Right kidney (tissue), 1 donor: ENCODE results near the gene PTX4.

Source experiments
- DNase-seq: peaks from one replicate; pipeline ENCODE4 v3.0.0-alpha.2; 2016

The PTX4 gene

DNA sequence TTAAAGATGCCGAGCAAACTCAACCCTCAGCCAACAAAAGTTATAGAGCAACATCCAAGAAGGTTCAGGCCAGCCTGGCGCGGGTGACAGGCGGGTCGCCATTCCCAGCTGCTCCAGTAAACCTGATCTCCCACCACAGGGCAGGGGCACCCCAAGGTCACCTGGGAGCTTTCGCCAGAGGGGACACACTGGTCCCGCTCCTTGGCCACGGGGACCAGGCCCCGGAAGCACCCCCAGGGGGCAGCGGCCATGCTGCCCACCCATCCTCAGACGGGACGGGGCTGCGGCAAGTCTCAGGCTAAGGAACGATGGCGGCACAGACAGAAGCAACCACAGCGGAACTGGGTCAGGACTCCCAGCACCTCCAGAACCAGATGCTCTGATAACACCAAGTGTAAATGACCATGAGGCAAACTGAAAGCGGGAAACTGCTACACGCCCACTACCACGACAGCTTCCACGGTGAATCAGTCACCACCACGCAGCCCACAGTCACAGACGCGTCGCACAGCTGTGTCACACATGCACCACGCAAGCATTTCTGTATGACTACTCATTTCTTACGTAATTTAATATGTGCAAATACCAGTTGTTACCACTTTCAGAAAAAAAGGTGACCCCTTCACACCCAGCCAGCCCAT is 30.3 kb downstream of the PTX4 start:
- DNase-seq: no peak

DNA sequence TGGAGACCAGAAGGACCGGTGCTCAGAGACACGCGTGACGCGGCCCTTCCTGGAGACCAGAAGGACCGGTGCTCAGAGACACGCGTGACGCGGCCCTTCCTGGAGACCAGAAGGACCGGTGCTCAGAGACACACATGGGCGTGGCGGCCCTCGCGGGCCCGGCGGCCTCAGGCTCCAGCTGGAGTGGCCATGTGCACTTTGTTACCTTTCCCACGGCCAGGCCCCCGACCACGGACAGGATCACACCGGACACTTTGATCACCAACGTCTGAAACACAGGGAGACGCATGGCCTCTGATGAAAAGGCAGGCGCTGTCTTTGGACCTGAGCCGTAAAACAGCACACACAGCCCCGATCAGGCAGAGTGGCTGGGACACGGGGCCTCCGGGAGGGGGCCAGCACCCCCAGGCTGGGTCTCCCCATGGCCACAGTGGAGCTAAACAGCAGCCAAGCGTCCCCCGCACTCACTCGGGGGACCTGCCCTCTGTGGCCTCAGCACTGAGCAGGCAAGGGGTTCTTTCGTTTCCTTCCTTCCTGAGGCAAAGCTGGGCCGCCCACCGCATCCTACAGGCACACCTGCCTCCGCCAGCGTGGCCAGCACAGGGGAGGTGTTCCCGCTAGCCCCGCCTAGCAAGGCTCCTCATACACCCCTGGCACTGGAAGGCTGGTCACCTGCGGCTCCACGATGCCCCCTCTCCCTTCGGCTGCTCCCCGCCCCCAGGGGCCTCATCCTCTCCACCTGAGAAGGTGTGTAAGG is 31.1 kb downstream of the PTX4 start:
- DNase-seq: no peak

DNA sequence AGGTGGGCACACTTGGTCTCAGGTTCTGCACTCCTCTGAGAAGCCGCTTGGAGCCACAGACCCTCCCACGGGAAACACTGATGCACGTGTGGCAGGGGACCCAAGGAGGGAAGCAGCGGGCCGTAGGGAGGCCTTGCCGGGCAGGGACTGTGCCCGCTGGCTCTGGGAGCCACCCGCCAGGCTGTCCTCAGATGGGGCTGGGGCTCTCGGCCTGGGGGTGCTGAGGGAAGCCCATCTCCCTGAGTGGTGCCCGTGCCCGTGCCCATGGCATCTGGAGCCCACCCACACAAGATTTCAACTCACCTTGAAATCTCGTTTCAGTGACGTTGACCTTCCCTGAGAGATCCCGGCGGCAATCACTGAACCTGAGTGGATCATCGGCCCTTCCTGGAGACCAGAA is 31.8 kb downstream of the PTX4 start:
- no peak for DNase-seq

DNA sequence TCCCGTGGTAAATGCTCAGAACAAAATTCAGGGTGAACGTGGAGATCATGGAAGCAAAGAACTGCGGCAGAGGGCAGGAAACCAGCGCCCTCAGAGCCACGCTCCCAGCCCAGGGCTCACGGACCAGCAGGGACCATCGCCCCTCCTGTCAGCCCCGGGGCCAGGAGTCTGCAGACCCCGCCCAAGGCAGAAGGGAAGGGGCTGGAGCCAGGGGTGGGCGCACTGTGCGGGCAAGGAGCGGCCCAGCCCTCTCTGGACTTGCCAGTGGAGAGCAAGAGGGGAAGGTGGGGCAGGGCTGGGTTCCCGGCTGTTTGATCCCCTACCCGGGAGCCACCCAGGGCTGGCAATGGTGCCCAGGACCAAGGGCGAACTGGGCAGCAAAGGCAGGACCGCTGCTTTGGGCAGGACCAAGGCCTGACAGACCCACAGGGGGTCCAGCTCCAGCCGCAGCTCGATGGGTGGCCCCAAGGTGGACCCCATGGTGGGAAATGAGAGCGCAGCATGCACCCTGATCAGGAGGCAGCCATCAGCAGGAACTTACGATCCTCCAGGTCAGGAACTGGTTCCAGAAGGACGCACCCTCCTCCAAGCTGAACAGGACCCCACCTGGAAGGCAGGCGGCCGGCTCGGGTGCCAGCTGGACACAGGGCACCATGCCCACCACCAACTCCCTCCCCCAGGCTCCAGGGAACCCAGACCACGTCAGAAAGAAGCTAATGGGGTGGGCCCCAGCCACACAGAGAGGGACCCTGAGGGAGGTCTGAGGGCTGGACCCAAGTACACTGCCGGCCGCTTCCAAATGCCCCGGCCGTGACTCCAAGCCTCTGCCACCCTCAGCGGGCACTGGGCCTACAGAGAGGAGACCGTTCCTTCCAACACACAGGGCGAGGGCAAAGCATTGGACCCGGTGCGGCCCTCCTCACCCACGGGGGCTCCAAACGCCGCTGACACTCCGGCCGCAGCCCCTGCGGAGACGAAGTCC is 33.3 kb downstream of the PTX4 start:
- no peak for DNase-seq

DNA sequence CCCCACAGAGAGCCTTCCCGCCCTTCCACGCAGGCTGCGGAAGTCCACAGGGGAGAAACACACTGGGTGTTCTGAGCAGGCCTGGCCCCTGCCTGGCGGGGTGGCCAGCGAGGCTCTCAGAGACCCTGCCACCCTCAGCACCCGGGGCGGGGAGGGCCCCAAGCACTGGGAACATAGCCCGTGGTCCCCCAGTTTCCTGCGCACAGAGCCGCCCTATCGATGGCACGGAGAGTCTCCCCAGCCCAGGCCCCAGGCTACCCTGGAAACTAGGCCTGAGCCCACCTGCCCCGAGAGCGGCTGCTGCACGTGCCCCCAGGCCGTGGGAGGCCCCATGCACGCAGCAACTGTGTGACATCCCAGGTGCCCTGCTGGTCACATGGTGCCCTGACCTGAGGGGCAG is 34.2 kb downstream of the PTX4 start:
- DNase-seq: no peak

DNA sequence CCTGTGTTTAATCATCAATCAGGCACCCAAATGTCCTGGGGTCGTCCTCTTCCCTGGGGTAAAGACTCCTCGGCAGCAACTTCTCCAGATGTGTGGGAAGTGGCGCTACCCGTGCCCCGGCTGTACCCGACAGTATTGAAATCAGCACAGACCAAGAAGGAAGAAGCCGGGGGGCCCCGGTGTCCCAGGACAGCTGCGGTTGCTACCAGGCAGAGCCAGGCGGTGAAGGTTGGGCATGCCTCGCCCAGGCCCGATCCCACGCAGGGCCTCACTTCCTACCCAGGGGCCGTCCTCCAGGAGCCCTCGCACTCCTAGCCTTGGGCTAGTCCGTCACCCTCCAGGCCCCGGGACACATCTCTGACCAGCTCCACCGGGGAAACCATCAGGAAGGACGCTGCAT is 35.4 kb downstream of the PTX4 start:
- DNase-seq: no peak

DNA sequence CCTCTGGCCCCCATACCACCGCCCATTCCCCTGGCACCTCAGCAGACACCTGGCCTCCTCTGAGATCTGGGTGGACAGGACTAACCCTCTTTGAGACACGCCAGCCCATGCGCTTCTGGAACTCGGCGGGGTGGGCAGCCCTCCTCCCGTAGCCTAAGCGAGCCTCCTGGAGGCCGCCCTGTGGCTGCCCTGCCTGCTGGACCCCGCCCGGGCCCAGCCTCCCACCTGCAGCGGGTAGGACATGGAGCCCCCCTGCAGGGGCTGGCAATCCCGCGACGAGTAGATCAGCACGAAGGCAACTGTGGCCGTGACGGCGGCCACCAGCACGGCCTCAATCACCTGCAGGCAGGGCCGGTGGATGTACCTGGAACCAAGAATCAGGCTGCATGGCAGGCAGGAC is 36.2 kb downstream of the PTX4 start:
- DNase-seq: no peak

DNA sequence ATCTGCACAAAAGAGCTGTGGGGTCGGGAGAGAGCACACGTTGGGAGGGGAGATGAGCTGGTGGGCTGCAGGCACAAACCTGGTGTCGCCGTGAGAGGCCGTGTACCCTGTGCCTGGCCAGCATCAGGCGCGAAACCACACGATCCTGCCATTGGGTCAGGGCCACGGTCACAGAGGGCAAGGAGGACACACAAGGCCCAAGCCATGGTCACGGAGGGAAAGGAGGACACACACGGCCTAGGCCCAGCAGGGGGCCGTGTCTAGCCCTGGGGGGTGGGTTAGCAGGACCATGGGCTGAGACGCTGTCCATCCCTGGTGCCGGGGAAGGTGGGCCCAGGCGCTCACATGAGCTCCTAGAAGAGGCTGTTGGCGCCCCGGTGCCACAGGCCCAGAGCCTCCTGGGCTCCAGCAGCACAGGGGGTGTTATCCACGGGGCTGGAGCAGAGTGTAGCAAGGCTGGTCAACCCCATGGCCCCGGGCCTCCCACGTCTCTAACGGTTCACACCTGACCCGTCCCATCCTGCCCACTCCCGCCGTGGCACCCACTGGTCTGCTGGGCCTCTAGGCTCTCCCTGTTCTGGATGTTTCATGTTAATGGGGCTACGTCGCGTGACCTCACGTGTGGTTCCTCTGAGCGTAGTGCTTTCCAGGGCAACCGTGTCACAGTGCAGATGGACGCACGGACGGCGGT is 36.9 kb downstream of the PTX4 start:
- no peak for DNase-seq

DNA sequence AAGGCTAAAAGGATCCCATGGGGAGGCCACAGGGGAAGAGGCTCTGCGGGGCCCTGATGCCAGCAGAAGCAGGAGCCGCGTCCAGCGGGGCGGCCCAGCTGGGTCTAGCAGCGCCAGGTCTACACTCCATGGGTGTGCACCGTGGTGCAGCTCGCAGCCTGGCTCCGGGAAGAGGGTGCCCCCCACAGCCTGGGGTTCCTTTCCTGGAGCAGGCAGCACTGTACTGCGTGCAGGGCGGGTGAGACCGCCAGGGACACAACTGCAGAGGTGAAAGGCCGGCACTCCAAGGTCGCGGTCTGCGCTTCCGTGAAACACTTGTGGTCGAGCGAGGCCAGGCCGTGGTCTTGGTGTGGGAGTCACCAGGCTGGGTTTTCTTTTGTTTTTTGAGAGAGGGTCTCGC is 37.9 kb downstream of the PTX4 start:
- DNase-seq: no peak

DNA sequence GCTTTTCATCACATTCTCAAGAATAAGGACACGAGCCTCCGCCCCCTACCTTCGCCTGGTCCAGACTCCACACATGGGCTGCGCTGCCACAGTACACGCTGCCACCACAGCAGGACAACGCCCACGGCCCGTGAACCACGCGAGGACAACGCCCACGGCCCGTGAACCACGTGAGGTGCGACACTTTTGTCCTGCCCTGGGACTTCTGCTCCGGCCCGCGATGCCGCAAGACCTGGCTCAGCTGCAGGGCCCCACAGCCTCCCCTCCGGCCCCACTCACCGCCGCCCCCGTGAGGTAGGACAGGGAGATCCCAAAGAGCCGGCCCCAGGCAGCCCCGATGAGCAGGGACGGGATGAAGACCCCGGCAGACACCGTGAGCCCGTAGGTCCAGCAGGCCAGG is 38.5 kb downstream of the PTX4 start:
- no peak for DNase-seq

DNA sequence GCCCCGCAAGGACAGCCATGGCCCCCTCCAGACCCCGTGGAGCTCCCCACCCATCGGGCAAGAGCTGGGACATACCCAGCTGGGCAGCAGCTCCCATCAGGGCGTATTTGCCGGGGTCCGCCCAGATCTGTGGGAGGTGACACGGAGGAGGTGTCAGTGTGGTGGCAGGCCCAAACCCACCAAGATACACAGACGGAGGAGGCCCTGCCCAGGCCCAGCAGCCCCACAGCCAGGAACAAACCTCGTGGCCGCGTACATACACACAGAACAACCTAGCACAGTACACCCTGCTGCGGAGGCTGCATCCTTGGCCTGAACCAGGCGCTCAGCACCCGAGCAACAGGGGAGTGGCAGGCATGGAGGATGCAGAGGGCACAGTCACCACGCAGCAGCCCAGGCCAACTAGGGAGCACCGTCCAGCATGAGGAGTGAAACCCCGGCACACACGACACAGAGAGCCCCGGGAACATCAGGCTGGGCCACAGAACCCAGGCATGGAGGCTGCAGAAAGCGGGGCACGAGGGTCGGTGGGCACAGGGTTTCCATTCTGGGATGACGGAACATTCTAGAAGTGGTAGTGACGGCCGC is 39.4 kb downstream of the PTX4 start:
- no peak for DNase-seq

DNA sequence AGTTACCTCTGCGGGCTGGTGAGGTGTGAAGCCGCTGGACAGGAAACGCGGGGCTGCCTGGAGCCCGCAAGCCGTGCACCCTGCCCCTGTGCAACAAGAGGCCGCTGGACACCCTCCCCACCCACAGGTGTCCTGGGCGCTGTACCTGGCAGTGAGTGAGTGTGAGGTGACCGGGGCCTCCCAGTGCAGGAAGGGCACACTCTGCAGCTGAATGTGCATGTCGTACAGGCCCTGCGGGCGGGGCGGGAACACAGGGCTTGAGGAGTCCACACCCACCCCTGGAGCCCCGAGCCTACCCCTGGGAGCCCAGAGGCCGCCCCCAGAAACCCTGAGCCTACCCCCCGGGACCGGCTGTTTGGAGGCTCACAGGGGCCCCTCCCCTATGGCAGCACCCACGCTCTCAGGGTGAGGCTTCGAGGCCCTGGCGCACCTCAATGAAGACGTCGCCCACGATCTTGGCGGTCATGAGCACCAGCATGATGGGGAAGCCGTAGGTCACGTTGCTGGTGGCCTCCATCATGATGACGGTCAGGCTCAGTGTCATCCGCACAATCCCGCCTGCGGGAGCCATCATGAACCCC is 40.1 kb downstream of the PTX4 start:
- DNase-seq: no peak

DNA sequence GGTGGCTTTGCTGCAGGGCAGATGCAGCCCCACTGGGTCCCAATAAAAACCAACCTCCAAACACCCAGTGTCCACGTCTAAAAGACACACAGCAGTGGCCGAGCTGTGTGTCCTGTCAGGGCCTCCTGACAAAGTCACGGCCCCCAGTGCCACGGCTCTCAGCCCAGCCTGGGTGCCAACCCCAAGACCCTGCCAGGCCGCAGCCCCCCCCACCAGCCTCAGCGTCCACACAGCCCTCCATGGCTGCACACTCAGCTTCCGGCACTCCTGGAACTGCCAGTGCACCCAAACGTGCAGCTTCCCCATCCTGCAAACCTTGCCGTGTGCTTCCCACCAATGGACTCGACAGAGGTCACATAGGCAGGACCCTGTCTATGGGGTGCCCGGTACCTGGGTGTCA is 40.8 kb downstream of the PTX4 start:
- DNase-seq: no peak

DNA sequence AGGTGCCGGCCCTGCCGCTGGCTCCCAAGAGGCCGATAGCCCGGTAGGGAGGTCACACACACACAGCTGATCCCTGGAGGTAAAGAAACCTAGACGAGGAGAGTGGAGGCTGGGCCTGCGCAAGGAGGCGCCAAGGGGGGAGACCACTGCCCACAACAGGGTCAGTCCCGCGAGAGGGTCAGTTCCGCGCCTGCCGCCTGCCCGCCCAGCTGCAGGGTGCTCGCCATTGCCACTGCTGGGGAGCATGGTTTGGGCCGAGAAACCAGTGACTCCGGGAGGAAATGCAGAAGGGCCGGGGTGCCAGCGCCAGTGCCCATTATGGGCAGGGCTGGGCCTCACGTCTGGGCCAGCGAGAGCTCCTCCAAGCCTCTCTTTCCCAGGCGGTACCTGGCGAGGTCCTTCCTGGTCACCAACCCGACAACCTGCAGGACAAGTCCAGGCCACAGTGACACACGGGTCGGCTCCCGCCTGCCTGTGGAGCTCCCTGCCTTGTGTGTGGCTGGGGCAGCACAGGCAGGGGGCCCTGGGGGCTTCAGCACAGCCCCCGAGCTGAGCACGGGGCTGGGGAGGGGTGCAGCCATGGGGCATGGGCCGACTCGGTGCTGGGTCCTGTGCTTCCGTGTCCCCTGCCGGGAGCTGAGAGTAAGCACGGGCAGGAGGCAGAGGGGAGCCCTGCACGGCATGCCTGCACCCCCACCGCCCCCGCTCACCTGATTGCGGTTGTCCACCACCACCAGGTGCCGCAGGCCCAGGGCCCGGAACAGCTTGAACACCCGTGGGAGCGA is 42.3 kb downstream of the PTX4 start:
- no peak for DNase-seq

DNA sequence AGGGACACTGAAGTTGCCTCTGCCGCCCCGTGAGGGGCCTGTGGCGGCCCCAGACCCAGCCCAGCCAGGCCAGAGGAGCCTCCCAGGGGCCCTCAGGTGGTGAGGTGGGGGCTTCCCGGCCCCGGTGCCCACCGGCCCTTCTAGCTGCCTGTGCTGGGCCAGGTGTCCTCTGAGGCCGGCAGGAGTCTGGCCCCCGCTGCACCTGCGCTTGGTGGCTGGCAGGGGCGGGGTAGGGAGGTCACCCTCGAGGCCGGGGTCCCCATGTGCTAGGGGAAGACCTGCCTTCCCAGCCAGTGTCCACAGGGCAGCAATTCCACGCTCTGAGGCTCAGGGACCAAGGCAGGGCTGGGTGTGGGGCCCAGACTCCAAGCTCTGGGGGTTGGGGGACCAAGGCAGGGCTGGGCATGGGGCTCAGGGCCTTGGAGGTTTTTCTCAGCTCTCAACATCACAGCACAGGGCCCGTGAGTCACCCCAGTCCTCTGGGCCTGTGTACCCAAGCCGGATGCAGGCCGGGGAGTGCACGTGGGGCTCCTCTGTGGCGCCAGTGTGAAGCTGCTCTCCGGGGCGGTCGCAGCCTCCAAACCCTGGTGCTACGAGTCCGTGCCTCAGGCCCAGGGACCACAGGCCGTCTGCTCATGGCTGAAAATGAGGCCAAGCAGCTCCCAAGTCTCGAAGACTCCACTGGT is 43.1 kb downstream of the PTX4 start:
- no peak for DNase-seq

DNA sequence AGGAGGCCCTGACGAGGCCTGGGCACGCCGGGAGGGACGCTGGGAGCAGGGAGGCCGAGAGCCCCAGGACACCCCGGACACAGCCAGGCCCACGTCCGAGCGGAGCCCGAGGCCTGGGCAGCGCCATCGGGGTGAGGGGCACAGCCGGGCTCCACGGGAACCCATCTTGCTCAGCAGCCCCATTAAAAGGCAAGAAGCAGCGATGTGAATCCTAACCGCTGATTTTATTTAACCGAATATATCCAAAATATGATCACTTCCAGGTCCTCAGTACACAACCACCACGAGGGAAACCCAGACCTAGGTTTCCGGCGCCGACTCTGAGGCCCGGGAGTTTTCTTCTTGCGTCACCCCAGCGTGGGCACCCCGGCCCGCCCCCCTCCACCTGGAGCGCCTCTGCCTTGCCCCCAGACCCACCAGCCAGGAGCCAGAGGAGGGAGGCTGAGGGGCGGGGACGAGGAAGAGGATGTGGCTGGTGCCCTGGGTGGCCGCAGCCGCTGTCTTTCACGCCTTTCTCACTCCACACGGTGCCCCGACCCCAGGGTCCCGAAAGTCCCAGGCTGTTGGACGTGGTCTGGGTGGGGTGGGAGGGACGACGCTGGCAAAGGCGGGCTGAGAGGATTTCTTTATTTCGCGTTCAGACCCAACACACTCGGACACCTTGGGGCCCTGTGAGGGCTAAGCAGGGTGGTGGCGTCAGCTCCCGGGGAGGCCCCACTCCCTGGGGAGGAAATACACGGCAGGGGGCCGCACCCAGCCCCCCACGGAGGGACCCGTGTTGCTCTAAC is 43.8 kb downstream of the PTX4 start:
- DNase-seq: no peak

DNA sequence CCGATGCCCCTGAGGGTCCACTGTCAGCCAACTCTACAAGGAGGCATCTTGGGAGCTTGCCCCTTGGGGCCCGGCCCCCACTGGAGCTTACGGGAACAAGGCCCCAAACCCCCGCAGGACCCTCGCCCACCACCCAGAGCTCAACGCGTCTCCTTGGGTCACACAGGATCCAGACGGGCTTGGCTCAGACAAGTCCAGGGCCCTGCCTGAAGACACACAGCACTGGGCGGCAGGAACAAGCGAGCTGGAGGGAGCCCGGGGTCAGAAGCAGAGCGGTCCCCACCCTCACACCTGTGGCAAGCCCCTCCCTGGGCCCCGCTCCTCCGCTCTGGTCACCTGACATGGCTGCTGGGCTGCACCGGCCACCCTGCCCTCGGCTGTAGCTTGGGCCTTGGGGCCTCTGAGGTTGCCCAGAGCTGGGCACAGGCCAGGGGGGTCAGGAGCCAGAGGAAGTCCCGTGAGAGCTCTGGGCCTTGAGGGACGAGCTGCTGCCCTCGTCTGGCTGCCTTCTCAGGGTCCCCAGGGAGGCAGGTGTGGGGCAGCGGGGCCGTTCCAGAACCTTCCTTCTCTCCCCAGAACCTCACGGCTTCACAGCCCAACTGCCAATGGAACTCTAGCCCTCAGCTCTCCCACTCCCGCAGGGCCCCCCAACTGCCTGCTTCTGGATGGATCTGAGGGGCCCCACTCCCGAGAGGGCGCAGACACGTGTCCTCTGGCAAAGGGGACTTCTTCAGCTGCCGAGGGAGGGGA is 44.6 kb downstream of the PTX4 start, which contains the start of gene CCDC154:
Gene CCDC154, minus strand, starts transcription at position 577 of the 750 bp plus-strand sequence. Its CDS starts 234 bp downstream, at position 343.
- no peak for DNase-seq

DNA sequence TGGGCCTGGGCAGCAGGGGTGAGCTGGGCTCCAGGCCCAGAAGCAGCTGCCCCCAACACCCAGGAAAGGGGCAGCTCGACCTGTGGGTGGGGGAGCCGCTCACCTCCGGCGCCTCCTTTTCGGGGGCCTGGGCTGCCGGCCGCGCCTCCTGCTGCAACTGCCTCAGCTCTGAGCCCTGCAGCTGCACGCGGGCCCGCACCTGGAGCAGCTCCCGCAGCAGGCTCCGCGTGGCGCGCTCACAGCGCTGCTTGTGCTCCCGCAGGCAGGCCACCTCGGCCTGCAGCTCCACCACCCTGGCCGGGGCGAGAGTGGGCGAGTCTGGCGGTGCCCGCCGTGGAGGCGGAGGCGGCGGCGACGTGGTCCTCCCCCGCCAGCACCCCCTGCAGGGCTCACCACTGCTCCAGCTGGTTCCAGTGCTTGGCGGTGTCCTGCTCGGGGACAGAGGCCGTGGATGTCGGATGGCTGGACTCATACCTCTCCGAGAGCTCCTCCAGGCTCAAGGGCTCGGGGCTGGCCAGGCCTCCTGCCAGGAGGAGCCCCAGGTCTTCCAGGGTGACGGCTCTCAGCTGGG is 45.3 kb downstream of the PTX4 start:
- no peak for DNase-seq
